Mesenchymal stem cell (in vitro differentiated cells and primary cell): ENCODE results near the gene DZIP1L.

ENCODE experiments used
- DNase-seq: peaks from one replicate; pipeline ENCODE4 v3.0.0-alpha.2; 2013
- H2AFZ ChIP-seq: one replicate; pipeline ENCODE4 v1.6.1; 2013; ENCODE audit warnings: low read depth, mild to moderate bottlenecking, control low read depth, inconsistent platforms, low read length, moderate library complexity
- H2AK5ac ChIP-seq: 2 replicates; pipeline ENCODE4 v1.6.1; 2013; ENCODE audit warnings: low read length, moderate library complexity, mild to moderate bottlenecking, inconsistent platforms; ENCODE audit not compliant: severe bottlenecking
- H2BK120ac ChIP-seq: one replicate; pipeline ENCODE4 v1.6.1; 2013; ENCODE audit warnings: low read depth, mild to moderate bottlenecking, inconsistent platforms, low read length, moderate library complexity
- H2BK12ac ChIP-seq, 2 experiments: one replicate each; pipeline ENCODE4 v1.6.1; 2013; ENCODE audit warnings: inconsistent platforms in 2 of 2, low read length in 2 of 2, mild to moderate bottlenecking in 2 of 2, moderate library complexity in 2 of 2, control low read depth in 1 of 2
- H2BK15ac ChIP-seq: one replicate; pipeline ENCODE4 v1.6.1; 2013; ENCODE audit warnings: mild to moderate bottlenecking, low read depth, inconsistent platforms; ENCODE audit not compliant: poor library complexity, severe bottlenecking
- H2BK5ac ChIP-seq: 2 replicates; pipeline ENCODE4 v1.6.1; 2013; ENCODE audit warnings: low read depth, mild to moderate bottlenecking, low read length, control low read depth, inconsistent platforms; ENCODE audit not compliant: poor library complexity, severe bottlenecking
- H3K14ac ChIP-seq, 2 experiments: one replicate each; pipeline ENCODE4 v1.6.1; 2013; ENCODE audit warnings: inconsistent platforms in 2 of 2, low read length in 2 of 2, control low read depth in 1 of 2, mild to moderate bottlenecking in 1 of 2, moderate library complexity in 1 of 2
- H3K18ac ChIP-seq, 2 experiments: one replicate each; pipeline ENCODE4 v1.6.1; 2013; ENCODE audit warnings: inconsistent platforms in 2 of 2, low read length in 2 of 2, control low read depth in 1 of 2, low read depth in 1 of 2, mild to moderate bottlenecking in 1 of 2
- H3K23ac ChIP-seq, 2 experiments: one replicate each; pipeline ENCODE4 v1.6.1; 2013; ENCODE audit warnings: inconsistent platforms in 2 of 2, low read length in 2 of 2, mild to moderate bottlenecking in 2 of 2, moderate library complexity in 2 of 2, control low read depth in 1 of 2
- H3K27ac ChIP-seq: 2 replicates; pipeline ENCODE4 v1.5.1; 2013; ENCODE audit warnings: mild to moderate bottlenecking, moderate library complexity, low read length, control low read depth, inconsistent platforms; ENCODE audit not compliant: poor library complexity, severe bottlenecking
- H3K27me3 ChIP-seq, 2 experiments: 2 replicates each; pipeline versions ENCODE4 v1.6.1 to v1.7.0; 2013; ENCODE audit warnings: low read length in 2 of 2, mild to moderate bottlenecking in 2 of 2, moderate library complexity in 2 of 2, control low read depth in 1 of 2, inconsistent platforms in 1 of 2; ENCODE audit not compliant: control insufficient read depth in 1 of 2, insufficient read depth in 1 of 2
- H3K36me3 ChIP-seq, 2 experiments: 2 replicates each; pipeline versions ENCODE4 v1.6.1 to v1.7.0; 2013; ENCODE audit warnings: low read length in 2 of 2, control low read depth in 1 of 2, inconsistent platforms in 1 of 2, low read depth in 1 of 2, mild to moderate bottlenecking in 1 of 2; ENCODE audit not compliant: insufficient read depth in 2 of 2, control insufficient read depth in 1 of 2
- H3K4ac ChIP-seq, 2 experiments: one replicate each; pipeline ENCODE4 v1.6.1; 2013; ENCODE audit warnings: inconsistent platforms in 2 of 2, low read length in 2 of 2, mild to moderate bottlenecking in 2 of 2, moderate library complexity in 2 of 2, control low read depth in 1 of 2, low read depth in 1 of 2
- H3K4me1 ChIP-seq: 2 replicates; pipeline ENCODE4 v1.6.1; 2013; ENCODE audit warnings: low read depth, low read length, control low read depth; ENCODE audit not compliant: control insufficient read depth, insufficient read depth
- H3K4me2 ChIP-seq: 2 replicates; pipeline ENCODE4 v1.6.1; 2013; ENCODE audit warnings: low read length, mild to moderate bottlenecking, inconsistent platforms; ENCODE audit not compliant: poor library complexity, severe bottlenecking
- H3K4me3 ChIP-seq, 2 experiments: 2 replicates each; pipeline versions ENCODE4 v1.5.1 to v1.7.0; 2013; ENCODE audit warnings: low read length in 2 of 2, mild to moderate bottlenecking in 2 of 2, control low read depth in 1 of 2, low read depth in 1 of 2; ENCODE audit not compliant: insufficient read depth in 1 of 2
- H3K79me1 ChIP-seq: replicated peaks from 2 replicates; pipeline ENCODE4 v1.6.1; 2013; ENCODE audit warnings: mild to moderate bottlenecking, control low read depth, low read length, inconsistent platforms; ENCODE audit not compliant: poor library complexity, severe bottlenecking
- H3K9ac ChIP-seq: 2 replicates; pipeline ENCODE4 v1.7.0; 2013; ENCODE audit warnings: mild to moderate bottlenecking, low read length, moderate library complexity
- H3K9me3 ChIP-seq: 2 replicates; pipeline ENCODE4 v1.7.0; 2013; ENCODE audit warnings: mild to moderate bottlenecking, low read length; ENCODE audit not compliant: control insufficient read depth
- H4K8ac ChIP-seq: one replicate; pipeline ENCODE4 v1.6.1; 2013; ENCODE audit warnings: inconsistent platforms, mild to moderate bottlenecking, low read length, moderate library complexity
- H4K91ac ChIP-seq: one replicate; pipeline ENCODE4 v1.6.1; 2013; ENCODE audit warnings: mild to moderate bottlenecking, low read length, inconsistent platforms
- WGBS: methylation state at CpG from one replicate; pipeline ENCODE4 v1.1.7; 2013; ENCODE audit warnings: mixed read lengths; 5-methylcytosine and 5-hydroxymethylcytosine counted together

Gene DZIP1L

DNA sequence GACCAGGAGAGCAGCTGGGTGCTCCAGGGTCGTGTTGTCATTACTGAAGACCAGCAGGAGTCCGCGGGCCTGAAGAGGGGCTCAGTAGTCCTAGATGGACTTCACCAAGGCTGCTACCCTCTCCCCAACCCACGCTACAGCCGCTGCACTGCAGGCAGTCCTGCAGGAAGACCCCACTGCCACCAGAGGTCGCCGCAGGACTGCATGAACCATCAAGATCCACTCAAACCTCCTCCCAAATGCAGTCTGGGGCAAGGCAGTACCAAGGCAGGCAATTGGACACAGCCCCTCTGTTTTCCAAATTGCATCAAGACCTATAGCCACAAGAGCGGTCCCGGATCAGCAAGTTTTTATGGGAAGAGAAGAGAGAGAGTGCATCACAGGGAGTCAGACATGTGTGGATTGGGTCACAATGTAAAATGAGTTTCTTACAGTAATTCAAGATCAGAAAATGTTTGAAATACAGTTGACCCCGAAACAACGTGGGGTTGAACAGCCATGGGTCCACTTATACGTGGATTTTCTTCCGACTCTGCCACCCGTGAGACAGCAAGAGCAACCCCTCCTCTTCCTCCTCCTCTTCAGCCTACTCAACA lies 46.7 kb downstream of the DZIP1L start:
- peaks cover 42% of the 10 kb centered on the region for H3K79me1 ChIP-seq
- H3K4me1 ChIP-seq, result peaks cover 6% of the 10 kb centered on the region
- no peak overlapping the region for H3K14ac ChIP-seq
- H3K9ac ChIP-seq, result no peak overlapping the region
- H2AK5ac ChIP-seq, result no peak overlapping the region
- H2BK15ac ChIP-seq, result no peak overlapping the region
- H3K18ac ChIP-seq, result no peak overlapping the region
- H3K4ac ChIP-seq, result no peak overlapping the region
- H3K4me3 ChIP-seq, result no peak overlapping the region
- peaks cover 72 to 75% of the 10 kb centered on the region in 2 experiments for H3K36me3 ChIP-seq
- no peak overlapping the region for H3K27ac ChIP-seq
- no peak overlapping the region for H2BK120ac ChIP-seq
- no peak overlapping the region for H2AFZ ChIP-seq
- H3K4me2 ChIP-seq, result no peak overlapping the region
- no peak overlapping the region for H2BK5ac ChIP-seq
- H3K23ac ChIP-seq, result no peak overlapping the region
- WGBS, result 36% methylated on average over 14 of the region's 14 CpGs
- peak; percentile 73 for DNase-seq
- H4K91ac ChIP-seq, result no peak overlapping the region
- H4K8ac ChIP-seq, result no peak overlapping the region
- no peaks in the 10 kb centered on the region for H3K27me3 ChIP-seq
- H3K9me3 ChIP-seq, result no peaks in the 10 kb centered on the region
- H2BK12ac ChIP-seq, result no peak overlapping the region

- 88% methylated on average over 8 of the region's 8 CpGs for WGBS
- Histone ChIP-seq H2BK5ac (no peak overlapping the region), H3K27ac (no peak overlapping the region), H2BK12ac (no peak overlapping the region), H3K23ac (no peak overlapping the region), H3K14ac (no peak overlapping the region), H4K8ac (no peak overlapping the region), H3K18ac (no peak overlapping the region), H4K91ac (no peak overlapping the region), H3K36me3 (peaks cover 77 to 80% of the 10 kb centered on the region in 2 experiments), H2AFZ (no peak overlapping the region), H3K27me3 (no peaks in the 10 kb centered on the region), H2BK15ac (no peak overlapping the region), H3K4me3 (no peak overlapping the region), H2AK5ac (no peak overlapping the region), H3K9ac (no peak overlapping the region), H3K4ac (no peak overlapping the region), H3K4me1 (peaks cover 6% of the 10 kb centered on the region), H2BK120ac (no peak overlapping the region), H3K9me3 (no peaks in the 10 kb centered on the region), H3K4me2 (no peak overlapping the region), H3K79me1 (peaks cover 41% of the 10 kb centered on the region)
- no peak for DNase-seq
Observed at GRCh38 chr3:138068046-138068445, 47.4 kb downstream of the DZIP1L start.

GRCh38 chr3:138066972-138067371 lies 48.4 kb downstream of the DZIP1L start:
- H2AK5ac ChIP-seq, result no peak overlapping the region
- WGBS, result 95% methylated on average over 3 of the region's 3 CpGs

GRCh38 chr3:138066383-138066782 lies 49.0 kb downstream of the DZIP1L start:
- no peak overlapping the region for H4K8ac ChIP-seq
- no peak overlapping the region for H3K27ac ChIP-seq
- no peak overlapping the region for H2AFZ ChIP-seq
- no peak overlapping the region for H3K4ac ChIP-seq
- H3K79me1 ChIP-seq, result peaks cover 26% of the 10 kb centered on the region
- WGBS, result 95% methylated on average over 8 of the region's 8 CpGs
- H3K4me1 ChIP-seq, result peaks cover 3% of the 10 kb centered on the region
- H2BK120ac ChIP-seq, result no peak overlapping the region
- H3K27me3 ChIP-seq, result no peaks in the 10 kb centered on the region
- H3K4me2 ChIP-seq, result no peak overlapping the region
- H3K18ac ChIP-seq, result no peak overlapping the region
- H3K36me3 ChIP-seq, result peaks cover 76 to 77% of the 10 kb centered on the region in 2 experiments
- H2AK5ac ChIP-seq, result no peak overlapping the region
- no peaks in the 10 kb centered on the region for H3K9me3 ChIP-seq
- H2BK12ac ChIP-seq, result no peak overlapping the region
- no peak overlapping the region for H3K14ac ChIP-seq
- no peak overlapping the region for H2BK5ac ChIP-seq
- no peak overlapping the region for H4K91ac ChIP-seq
- H2BK15ac ChIP-seq, result no peak overlapping the region
- no peak overlapping the region for H3K23ac ChIP-seq
- no peak for DNase-seq
- no peak overlapping the region for H3K4me3 ChIP-seq
- no peak overlapping the region for H3K9ac ChIP-seq

More at GRCh38 chr3:138066972-138067371, 48.4 kb downstream of the DZIP1L start:
- no peak overlapping the region for H3K23ac ChIP-seq
- no peak overlapping the region for H3K14ac ChIP-seq
- H3K27ac ChIP-seq, result no peak overlapping the region
- no peak overlapping the region for H3K9ac ChIP-seq
- peaks cover 3% of the 10 kb centered on the region for H3K4me1 ChIP-seq
- no peaks in the 10 kb centered on the region for H3K27me3 ChIP-seq
- no peak overlapping the region for H2BK15ac ChIP-seq
- H3K9me3 ChIP-seq, result no peaks in the 10 kb centered on the region
- no peak overlapping the region for H3K4me2 ChIP-seq
- no peak overlapping the region for H4K8ac ChIP-seq
- H4K91ac ChIP-seq, result no peak overlapping the region
- peaks cover 32% of the 10 kb centered on the region for H3K79me1 ChIP-seq
- H2BK120ac ChIP-seq, result no peak overlapping the region
- no peak overlapping the region for H2BK5ac ChIP-seq
- no peak overlapping the region for H2BK12ac ChIP-seq
- no peak overlapping the region for H2AFZ ChIP-seq
- no peak for DNase-seq
- H3K4me3 ChIP-seq, result no peak overlapping the region
- peaks cover 78 to 79% of the 10 kb centered on the region in 2 experiments for H3K36me3 ChIP-seq
- H3K18ac ChIP-seq, result no peak overlapping the region
- H3K4ac ChIP-seq, result no peak overlapping the region
